Coronary artery (tissue), 2 donors: ENCODE measurements around the gene PEPD.

Experiments
- DNase-seq: peaks from one replicate; pipeline ENCODE4 v3.0.0-alpha.2; 2017; ENCODE audit warnings: low spot score
- H3K27ac ChIP-seq, 2 donors: fragments of 200-600 bp; sonication (generic); one replicate each; pipeline ENCODE4 v1.5.1; 2016 to 2019
- H3K4me3 ChIP-seq: fragments of 200-600 bp; sonication (generic); 2 replicates; pipeline ENCODE4 v1.5.1; 2016; ENCODE audit warnings: mild to moderate bottlenecking, moderate library complexity
- TF ChIP-seq, protein P1 (sequence below): fragments of 200-600 bp; sonication (generic); IDR thresholded peaks from one replicate; pipeline ENCODE4 v1.5.1; 2019; ENCODE audit warnings: antibody characterized with exemption

Gene PEPD

DNA sequence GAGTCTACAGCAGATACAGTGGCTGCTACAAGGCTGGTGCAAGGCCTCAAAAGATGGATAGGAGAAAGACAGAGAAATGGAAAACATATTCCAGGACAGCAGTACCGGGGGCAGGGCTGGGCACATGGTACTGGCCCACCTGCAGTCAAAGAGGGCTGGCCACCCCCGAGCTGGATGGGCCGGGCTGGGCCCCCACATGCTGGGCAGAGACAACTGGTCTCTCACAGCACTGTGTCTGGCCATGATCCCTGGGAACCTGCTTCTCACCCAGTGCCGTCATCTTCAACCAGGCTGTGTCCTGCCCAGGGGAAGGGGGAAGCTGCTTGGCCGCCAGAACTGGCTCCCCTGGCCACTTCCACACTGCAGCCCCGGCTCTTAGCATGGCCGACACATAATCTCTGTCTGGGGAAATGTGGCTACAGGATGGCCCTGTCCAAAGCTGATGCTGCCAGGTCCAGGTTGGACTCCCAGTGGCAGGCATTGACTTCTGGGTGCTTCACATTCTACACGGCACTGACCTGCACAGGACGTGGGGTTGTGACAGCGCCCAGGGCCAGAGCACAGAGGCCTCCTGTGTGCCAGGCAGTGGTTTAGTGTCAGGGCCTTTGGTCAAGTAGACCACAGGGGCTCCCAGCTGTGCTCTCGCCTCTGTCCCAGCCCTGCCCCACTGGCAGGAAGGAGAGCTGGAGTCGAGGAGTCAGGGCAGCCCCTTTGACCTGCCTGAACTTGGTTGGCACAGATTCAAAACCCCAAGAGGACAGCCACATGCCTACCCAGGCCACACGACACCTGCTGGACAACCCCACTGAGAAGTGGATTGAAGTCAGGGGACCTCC lies 21.7 kb downstream of the PEPD start:
- no peak for DNase-seq
- Histone ChIP-seq H3K4me3 (no peak overlapping the region), H3K27ac (no peak overlapping the region)
- TF ChIP-seq, protein P1, sequence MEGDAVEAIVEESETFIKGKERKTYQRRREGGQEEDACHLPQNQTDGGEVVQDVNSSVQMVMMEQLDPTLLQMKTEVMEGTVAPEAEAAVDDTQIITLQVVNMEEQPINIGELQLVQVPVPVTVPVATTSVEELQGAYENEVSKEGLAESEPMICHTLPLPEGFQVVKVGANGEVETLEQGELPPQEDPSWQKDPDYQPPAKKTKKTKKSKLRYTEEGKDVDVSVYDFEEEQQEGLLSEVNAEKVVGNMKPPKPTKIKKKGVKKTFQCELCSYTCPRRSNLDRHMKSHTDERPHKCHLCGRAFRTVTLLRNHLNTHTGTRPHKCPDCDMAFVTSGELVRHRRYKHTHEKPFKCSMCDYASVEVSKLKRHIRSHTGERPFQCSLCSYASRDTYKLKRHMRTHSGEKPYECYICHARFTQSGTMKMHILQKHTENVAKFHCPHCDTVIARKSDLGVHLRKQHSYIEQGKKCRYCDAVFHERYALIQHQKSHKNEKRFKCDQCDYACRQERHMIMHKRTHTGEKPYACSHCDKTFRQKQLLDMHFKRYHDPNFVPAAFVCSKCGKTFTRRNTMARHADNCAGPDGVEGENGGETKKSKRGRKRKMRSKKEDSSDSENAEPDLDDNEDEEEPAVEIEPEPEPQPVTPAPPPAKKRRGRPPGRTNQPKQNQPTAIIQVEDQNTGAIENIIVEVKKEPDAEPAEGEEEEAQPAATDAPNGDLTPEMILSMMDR = no peak

DNA sequence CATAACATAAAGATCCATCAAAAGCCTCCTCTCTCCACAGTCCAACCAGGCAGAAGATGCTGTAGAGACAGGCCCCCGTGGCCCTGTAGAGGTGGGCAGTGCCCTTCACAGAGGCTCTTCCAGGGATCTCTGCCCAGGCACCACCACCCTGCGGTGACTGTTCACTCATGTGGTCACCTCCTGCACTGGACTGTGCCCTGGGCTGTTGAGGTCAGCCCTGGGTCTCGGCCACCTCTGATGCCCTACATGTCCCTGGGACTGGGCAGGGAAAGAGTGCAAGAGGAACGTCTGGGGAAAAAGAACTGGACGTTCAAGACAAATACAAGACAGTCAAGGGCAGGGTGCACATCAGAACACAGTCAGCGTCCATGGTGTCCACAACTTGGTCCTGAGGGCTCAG lies 22.3 kb downstream of the PEPD start:
- TF ChIP-seq, protein P1 = no peak
- DNase-seq = no peak
- Histone ChIP-seq H3K27ac (no peak overlapping the region), H3K4me3 (no peak overlapping the region)

DNA sequence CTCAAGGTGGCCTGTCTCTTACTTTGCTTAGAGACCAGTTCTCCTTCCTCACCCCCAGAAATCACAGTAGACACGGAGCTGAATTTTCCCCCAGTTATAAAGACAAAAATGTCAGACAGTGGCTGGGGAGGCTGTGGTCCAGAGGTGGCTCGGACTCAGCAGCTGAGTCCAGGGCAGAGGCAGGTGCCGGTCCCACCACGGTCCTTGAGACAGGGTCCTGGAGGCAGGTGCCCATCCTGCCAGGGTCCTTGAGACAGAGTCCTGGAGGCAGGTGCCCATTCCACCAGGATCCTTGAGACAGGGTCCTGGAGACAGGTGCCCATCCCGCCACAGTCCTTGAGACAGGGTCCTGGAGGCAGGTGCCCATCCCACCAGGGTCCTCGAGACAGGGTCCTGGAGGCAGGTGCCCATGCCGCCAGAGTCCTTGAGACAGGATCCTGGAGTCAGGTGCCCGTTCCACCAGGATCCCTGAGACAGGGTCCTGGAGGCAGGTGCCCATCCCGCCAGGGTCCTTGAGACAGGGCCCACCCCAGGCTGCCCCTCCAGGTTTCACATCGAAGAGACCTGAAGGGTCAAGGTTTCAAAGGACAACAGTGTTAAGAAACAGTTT lies 23.1 kb downstream of the PEPD start:
- TF ChIP-seq, protein P1 = no peak
- no peak for DNase-seq

DNA sequence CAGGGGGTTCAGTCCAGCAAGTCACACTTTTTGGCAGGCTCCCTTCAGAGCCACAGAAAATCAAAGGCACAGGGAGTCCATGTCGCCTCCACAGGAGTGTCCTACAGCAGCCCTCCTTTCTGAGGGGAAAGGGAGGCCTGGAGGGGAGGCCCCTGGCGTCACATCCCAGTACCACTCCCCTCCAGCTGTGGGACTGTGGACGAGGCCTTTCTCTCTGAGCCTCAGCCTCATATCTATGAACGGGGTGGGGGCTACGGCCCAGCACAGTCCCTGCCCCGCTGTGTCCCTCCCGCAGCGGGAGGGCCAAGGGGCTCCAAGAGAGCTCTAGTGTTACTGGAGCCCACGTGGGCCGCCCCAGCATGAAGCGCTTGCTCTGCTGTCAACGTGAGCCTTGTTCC lies 23.8 kb downstream of the PEPD start:
- no peak for DNase-seq
- H3K27ac ChIP-seq = no peak overlapping the region
- H3K4me3 ChIP-seq = no peak overlapping the region
- TF ChIP-seq, protein P1 = no peak

More for the DNA sequence above, 23.1 kb downstream of the PEPD start:
- Histone ChIP-seq H3K4me3 (no peak overlapping the region), H3K27ac (no peak overlapping the region)

DNA sequence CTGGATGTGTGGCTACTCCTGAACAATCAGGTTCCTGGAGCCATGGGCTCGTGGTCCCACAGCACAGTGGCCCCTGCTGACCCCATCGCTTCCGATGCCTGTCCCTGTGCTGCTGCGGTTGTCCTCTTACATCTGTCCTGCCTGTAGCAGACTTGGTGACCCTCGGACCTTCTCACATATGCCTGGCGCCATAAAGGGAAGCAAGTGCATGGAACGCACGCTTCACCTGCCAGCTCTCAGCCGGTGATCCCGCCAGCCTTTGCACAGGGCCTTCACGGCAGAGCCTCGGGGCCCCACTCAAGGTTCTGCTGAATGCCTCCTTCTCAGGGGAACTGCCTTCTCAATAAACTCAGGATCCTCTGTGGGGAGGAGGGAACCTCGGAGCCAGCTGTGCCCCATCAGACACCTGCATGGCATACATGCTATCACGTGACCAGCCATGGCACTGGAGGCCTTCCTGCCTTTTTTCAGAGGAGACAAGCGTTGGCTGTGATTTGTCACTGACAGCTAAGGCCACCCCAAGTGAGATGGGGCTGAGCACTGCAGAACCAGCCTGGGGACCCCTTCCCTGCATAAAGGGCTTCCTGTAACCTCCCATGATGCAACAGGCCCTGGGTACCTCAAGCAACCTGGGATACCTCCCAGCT lies 24.3 kb downstream of the PEPD start:
- TF ChIP-seq, protein P1 = no peak
- DNase-seq = no peak
- H3K27ac ChIP-seq = no peak overlapping the region
- no peak overlapping the region for H3K4me3 ChIP-seq

DNA sequence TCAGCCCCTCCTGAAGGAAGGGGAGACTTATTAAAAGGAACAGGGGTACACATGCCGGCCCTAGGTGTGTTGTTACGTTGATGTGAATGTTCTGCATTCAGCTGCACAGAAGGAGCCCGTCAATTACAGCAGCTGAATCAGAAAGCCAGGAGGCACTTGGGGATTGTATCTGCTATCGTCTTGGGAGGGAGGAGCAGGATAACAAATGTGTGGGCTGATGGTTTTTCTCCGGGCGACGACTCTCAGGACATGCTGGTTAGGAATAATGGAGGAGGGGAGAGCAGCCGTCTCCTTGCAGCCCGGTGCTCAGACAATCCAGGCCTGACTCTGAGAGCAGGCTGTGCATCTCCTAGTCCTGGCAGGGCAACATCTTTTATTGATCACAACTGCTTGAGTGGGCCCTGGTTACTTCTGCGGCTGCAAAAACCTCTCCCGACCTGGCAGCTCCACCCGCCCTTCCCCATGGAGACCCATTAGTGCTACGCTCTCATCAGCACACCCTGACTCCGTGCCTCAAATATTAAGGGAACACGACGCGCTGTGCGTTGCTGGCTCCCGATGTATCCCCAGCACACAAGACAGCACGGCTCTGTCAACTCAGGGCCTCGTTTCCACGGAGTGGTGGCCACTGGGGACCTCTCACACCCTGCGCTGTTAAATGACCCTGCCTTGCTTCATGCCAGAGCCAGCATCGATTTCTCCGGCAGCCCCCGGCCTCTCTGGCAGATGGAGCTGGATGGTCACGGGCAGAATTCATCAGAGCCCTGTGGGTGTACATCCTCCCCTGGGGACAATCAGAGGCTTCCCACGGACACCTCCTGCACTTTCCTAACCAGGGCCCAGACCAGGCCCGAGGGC lies 25.3 kb downstream of the PEPD start:
- H3K4me3 ChIP-seq = no peak overlapping the region
- TF ChIP-seq, protein P1 = no peak
- no peak overlapping the region for H3K27ac ChIP-seq
- DNase-seq = no peak
